ENCODE results near the gene HMCN2. TPM values are rescaled to one million over a fixed set of nuclear protein-coding genes. Genes with fewer than 3 reads are reported as not detected.
A peak's percentile ranks its signal among the peaks of the same experiment; 100 is the strongest.
"Not testable (repeated sequence)": the region's sequence is repeated elsewhere in the genome, so short reads cannot be mapped to it uniquely, and the experiment has no call there.

The HMCN2 gene
- total RNA-seq, 1 donor from 2014 or later, result 7.3 TPM

GRCh38 chr9:130394320-130394719, 128.8 kb downstream of the HMCN2 start:
- DNase-seq (no peak), ATAC-seq (no peak)
- intact Hi-C loops (cut with micrococcal nuclease), result no loop called here

- DNase-seq, result no peak
- no peak for ATAC-seq
- intact Hi-C loops (cut with micrococcal nuclease), result no loop called here
These were observed 129.4 kb downstream of the HMCN2 start for GRCh38 chr9:130394814-130395470.

GRCh38 chr9:130395810-130396435, 130.4 kb downstream of the HMCN2 start:
- DNase-seq, result no peak
- intact Hi-C loops (cut with micrococcal nuclease), result no loop called here

DNA sequence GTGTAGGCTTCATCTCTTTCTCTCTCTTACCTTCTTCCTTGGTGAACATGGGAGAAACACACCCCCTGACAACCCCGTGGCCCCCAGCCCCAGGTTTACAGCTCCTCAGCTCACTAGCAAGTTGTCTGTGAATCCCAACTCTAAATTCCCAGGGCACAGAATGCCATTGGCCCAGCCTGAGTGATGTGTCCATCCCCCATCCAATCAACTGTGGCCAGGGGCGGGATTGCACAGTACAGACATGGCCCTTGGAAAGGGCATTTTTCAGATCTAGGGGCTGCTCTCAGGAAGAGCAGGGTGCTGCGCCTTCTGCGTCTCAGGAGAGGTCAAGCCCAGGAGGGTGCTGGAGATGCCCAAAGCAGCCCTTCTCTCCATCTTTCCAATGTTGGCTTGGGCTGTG, 131.0 kb downstream of the HMCN2 start:
- intact Hi-C loops (cut with micrococcal nuclease), result no loop called here
- ATAC-seq (no peak), DNase-seq (no peak)

More at GRCh38 chr9:130395810-130396435, 130.4 kb downstream of the HMCN2 start:
- no peak for ATAC-seq

GRCh38 chr9:130398487-130399240, 133.1 kb downstream of the HMCN2 start:
- ATAC-seq (no peak), DNase-seq (no peak)
- intact Hi-C loops (cut with micrococcal nuclease), result no loop called here

- ATAC-seq (no peak), DNase-seq (no peak)
- intact Hi-C loops (cut with micrococcal nuclease), result no loop called here
These were observed 134.2 kb downstream of the HMCN2 start for GRCh38 chr9:130399768-130400167.

DNA sequence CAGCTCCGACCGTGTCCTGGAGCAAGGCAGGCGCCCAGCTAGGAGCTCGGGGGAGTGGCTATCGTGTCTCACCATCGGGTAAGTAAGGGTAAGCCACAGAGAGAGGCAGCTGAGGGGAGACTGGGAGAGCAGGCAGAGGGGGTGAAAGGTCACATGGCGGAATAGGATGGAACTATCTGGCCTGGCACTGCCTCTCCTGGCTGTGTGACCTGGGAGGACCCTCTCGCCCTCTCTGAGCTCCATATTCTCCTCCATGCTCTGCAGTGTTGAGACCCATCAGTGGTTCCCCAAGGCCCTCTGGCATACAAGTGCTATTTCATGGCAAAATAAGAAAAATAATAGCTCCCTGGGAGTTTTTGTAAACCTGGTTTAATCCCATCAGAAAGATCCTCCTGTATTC, 135.3 kb downstream of the HMCN2 start:
- no peak for DNase-seq
- intact Hi-C loops (cut with micrococcal nuclease), result no loop called here
- no peak for ATAC-seq

GRCh38 chr9:130401742-130402141, 136.2 kb downstream of the HMCN2 start:
- DNase-seq; ATAC-seq; intact Hi-C loops (cut with micrococcal nuclease): not testable (repeated sequence)

GRCh38 chr9:130402243-130402642, 136.7 kb downstream of the HMCN2 start:
- intact Hi-C loops (cut with micrococcal nuclease), result no loop called here
- DNase-seq (no peak), ATAC-seq (no peak)

DNA sequence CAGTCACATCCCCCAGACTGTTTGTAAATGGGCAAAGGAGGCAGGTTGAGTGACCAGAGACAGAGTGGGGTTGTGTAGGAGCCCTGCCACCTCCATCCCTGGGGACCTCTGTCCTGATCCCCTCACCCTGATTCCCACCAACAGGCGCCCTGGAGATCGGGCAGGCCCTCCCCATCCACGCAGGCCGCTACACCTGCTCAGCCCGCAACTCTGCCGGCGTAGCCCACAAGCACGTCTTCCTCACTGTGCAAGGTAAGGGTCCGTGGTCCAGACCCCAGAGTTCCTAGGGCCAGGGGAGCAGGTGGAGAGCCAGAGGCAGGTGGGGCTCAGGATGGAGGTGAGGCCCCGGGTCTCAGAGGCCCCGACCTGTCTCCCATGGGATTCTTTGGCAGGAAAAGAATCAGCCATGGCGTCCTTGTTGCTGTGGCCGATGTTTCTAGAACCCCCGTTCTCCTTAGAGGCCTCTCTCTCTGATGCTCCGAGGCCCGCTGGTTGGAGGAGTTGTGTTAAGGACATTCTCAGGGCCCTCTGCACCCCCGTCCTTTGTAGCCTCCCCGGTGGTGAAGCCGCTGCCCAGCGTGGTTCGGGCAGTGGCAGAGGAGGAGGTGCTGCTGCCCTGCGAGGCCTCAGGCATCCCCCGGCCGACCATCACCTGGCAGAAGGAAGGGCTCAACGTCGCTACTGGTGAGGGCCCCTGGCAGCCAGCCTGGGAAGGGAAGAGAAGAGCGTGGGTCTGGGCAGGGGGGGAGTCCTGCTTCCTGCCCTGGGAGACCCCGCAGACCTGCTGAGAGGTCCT, 137.3 kb downstream of the HMCN2 start:
- ATAC-seq (no peak), DNase-seq (no peak)
- intact Hi-C loops (cut with micrococcal nuclease), result no loop called here

- no peak for ATAC-seq
- no peak for DNase-seq
- intact Hi-C loops (cut with micrococcal nuclease), result no loop called here
These were observed 140.2 kb downstream of the HMCN2 start for GRCh38 chr9:130405657-130406257.

GRCh38 chr9:130406278-130406895, 140.8 kb downstream of the HMCN2 start:
- no peak for DNase-seq

GRCh38 chr9:130407916-130408663, 142.5 kb downstream of the HMCN2 start:
- DNase-seq (no peak), ATAC-seq (peak; percentile 30)
- intact Hi-C loops (cut with micrococcal nuclease), result no loop called here

More at GRCh38 chr9:130406278-130406895, 140.8 kb downstream of the HMCN2 start:
- no peak for ATAC-seq
- intact Hi-C loops (cut with micrococcal nuclease), result no loop called here

DNA sequence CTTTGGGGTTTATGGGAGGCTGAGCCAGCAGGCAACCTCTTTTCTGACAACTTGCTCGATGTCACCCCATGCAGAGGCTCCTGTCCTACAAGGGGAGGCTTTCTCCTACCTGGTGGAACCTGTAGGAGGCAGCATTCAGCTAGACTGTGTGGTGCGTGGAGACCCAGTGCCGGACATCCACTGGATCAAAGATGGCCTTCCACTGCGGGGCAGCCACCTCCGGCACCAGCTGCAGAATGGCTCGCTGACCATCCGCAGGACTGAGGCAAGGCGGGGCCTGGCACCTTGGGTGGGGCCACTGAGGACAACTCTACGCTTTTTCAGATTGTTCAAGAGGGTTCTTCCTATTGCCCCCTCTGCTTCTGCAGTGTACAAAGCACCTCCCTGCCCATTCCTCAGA, 143.1 kb downstream of the HMCN2 start:
- intact Hi-C loops (cut with micrococcal nuclease), result no loop called here
- DNase-seq, result no peak
- no peak for ATAC-seq

- intact Hi-C loops (cut with micrococcal nuclease), result no loop called here
- ATAC-seq (no peak), DNase-seq (no peak)
These were observed 143.7 kb downstream of the HMCN2 start for GRCh38 chr9:130409246-130409645.

DNA sequence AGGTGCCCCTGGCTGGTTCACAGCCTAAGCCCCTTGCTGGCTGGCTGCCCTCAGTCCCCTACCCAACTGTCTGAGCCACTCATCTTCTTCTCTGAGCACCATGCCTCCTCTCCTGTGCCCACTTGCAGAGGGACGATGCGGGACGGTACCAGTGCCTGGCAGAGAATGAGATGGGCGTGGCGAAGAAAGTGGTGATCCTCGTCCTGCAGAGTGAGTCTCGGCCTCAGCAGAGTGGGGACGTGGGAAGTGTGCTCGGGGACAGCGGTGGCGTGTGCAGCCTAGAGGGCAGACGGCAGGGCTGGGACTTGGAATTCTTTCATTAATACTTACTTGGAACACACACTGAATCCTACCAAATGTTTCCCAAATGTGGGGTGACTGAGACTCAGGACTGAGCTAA, 144.9 kb downstream of the HMCN2 start:
- DNase-seq (no peak), ATAC-seq (no peak)
- intact Hi-C loops (cut with micrococcal nuclease), result no loop called here

- intact Hi-C loops (cut with micrococcal nuclease), result no loop called here
- ATAC-seq (no peak), DNase-seq (no peak)
These were observed 146.0 kb downstream of the HMCN2 start for GRCh38 chr9:130411566-130411915.

- intact Hi-C loops (cut with micrococcal nuclease), result no loop called here
- ATAC-seq (no peak), DNase-seq (no peak)
These were observed 148.6 kb downstream of the HMCN2 start for GRCh38 chr9:130414081-130414731.

All from left ventricle myocardium superior (tissue), 1 donor.